ENCODE data around the gene MRAP.

MRAP gene

DNA sequence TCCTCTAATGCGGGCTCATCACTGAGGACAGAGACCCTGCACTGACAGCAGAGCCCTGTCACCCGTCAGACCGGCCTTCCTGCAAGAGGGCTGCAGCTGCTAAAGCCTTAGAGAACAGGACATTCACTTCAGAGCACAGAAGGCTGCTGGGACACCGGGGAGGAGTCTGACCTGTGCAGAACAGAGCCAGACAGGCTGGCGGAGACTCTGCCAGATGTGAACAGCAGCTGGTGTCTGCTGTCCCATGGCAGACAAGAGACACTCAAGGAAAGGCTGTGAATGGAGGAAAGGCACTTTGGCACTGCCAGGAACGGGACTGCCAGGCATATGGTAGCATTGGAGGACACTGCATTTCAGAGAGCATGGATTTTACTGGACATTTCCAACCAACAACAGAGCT is 21.4 kb downstream of the MRAP start:
- H3K36me3 ChIP-seq (ENCODE audit: control insufficient read depth in 2 of 2, insufficient read depth in 2 of 2, low read length in 2 of 2): peaks cover 81 to 88% of the 10 kb centered on the region in 2 donors
- H3K27ac ChIP-seq (ENCODE audit: low read depth in 2 of 2, low read length in 2 of 2): no peak overlapping the region
- no peaks in the 10 kb centered on the region for H3K27me3 ChIP-seq (ENCODE audit: control insufficient read depth in 2 of 2, insufficient read depth in 2 of 2, low read length in 2 of 2)
- no peak overlapping the region for H3K9ac ChIP-seq (ENCODE audit: low read depth in 1 of 2, low read length in 2 of 2)
- H3K4me1 ChIP-seq (ENCODE audit: control insufficient read depth in 2 of 2, insufficient read depth in 2 of 2, low read length in 2 of 2): no peaks in the 10 kb centered on the region
- H3K4me3 ChIP-seq (ENCODE audit: low read length in 2 of 2): no peak overlapping the region
- no peaks in the 10 kb centered on the region for H3K9me3 ChIP-seq (ENCODE audit: control insufficient read depth in 2 of 2, low read length in 2 of 2)

DNA sequence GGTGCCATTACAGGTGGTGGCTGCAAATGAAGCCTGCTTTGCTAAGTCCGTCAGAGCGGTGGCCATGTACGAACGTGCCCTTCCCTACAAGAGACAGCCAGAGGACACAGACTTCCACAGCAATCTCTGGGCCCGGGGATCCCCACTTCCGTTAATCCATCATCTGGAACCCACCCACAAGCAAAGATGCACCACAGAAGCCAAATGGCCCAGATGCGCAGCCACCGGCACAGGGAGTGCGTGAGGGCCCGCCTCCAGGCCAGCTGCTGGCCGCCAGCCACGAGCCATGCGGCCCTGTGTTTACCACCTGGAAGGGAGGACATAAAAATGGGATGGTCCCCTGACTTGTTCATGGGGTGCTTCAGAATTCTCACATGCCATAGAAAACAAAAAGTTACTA is 22.1 kb downstream of the MRAP start:
- H3K9me3 ChIP-seq (ENCODE audit: control insufficient read depth in 2 of 2, low read length in 2 of 2): no peaks in the 10 kb centered on the region
- H3K4me1 ChIP-seq (ENCODE audit: control insufficient read depth in 2 of 2, insufficient read depth in 2 of 2, low read length in 2 of 2): no peaks in the 10 kb centered on the region
- H3K4me3 ChIP-seq (ENCODE audit: low read length in 2 of 2): no peak overlapping the region
- H3K36me3 ChIP-seq (ENCODE audit: control insufficient read depth in 2 of 2, insufficient read depth in 2 of 2, low read length in 2 of 2): peaks cover 85 to 93% of the 10 kb centered on the region in 2 donors
- H3K27me3 ChIP-seq (ENCODE audit: control insufficient read depth in 2 of 2, insufficient read depth in 2 of 2, low read length in 2 of 2): no peaks in the 10 kb centered on the region
- H3K9ac ChIP-seq (ENCODE audit: low read depth in 1 of 2, low read length in 2 of 2): no peak overlapping the region
- no peak overlapping the region for H3K27ac ChIP-seq (ENCODE audit: low read depth in 2 of 2, low read length in 2 of 2)

GRCh38 chr21:32321480-32321879 is 22.8 kb downstream of the MRAP start:
- Histone ChIP-seq H3K4me3 (ENCODE audit: low read length in 2 of 2) (no peak overlapping the region), H3K4me1 (ENCODE audit: control insufficient read depth in 2 of 2, insufficient read depth in 2 of 2, low read length in 2 of 2) (no peaks in the 10 kb centered on the region), H3K36me3 (ENCODE audit: control insufficient read depth in 2 of 2, insufficient read depth in 2 of 2, low read length in 2 of 2) (peaks cover 84 to 85% of the 10 kb centered on the region in 2 donors), H3K27ac (ENCODE audit: low read depth in 2 of 2, low read length in 2 of 2) (no peak overlapping the region), H3K27me3 (ENCODE audit: control insufficient read depth in 2 of 2, insufficient read depth in 2 of 2, low read length in 2 of 2) (no peaks in the 10 kb centered on the region), H3K9me3 (ENCODE audit: control insufficient read depth in 2 of 2, low read length in 2 of 2) (no peaks in the 10 kb centered on the region), H3K9ac (ENCODE audit: low read depth in 1 of 2, low read length in 2 of 2) (no peak overlapping the region)

GRCh38 chr21:32322103-32322502 is 23.4 kb downstream of the MRAP start:
- H3K9ac ChIP-seq (ENCODE audit: low read depth in 1 of 2, low read length in 2 of 2): no peak overlapping the region
- no peaks in the 10 kb centered on the region for H3K9me3 ChIP-seq (ENCODE audit: control insufficient read depth in 2 of 2, low read length in 2 of 2)
- no peaks in the 10 kb centered on the region for H3K27me3 ChIP-seq (ENCODE audit: control insufficient read depth in 2 of 2, insufficient read depth in 2 of 2, low read length in 2 of 2)
- H3K36me3 ChIP-seq (ENCODE audit: control insufficient read depth in 2 of 2, insufficient read depth in 2 of 2, low read length in 2 of 2): peaks cover 78 to 79% of the 10 kb centered on the region in 2 donors
- no peaks in the 10 kb centered on the region for H3K4me1 ChIP-seq (ENCODE audit: control insufficient read depth in 2 of 2, insufficient read depth in 2 of 2, low read length in 2 of 2)
- no peak overlapping the region for H3K27ac ChIP-seq (ENCODE audit: low read depth in 2 of 2, low read length in 2 of 2)
- no peak overlapping the region for H3K4me3 ChIP-seq (ENCODE audit: low read length in 2 of 2)

DNA sequence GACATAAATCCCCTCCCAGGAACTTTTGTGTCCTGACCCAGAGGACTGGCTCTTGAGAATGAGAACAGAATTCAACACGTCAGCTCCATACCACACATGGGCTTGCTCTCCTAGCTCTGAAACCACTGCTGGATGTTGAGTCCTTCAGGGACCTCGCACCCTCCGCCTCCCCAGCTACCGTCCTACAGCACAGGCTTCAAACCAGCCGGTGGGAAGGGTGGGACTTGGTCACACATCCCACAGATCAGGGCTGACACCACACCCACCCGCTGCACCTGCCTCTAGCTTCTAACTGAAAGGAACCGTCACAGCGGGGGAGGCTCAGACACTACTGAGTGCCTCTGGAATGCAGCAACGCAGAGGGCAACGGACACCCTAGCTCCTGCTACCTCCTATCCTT is 24.0 kb downstream of the MRAP start:
- Histone ChIP-seq H3K9me3 (ENCODE audit: control insufficient read depth in 2 of 2, low read length in 2 of 2) (no peaks in the 10 kb centered on the region), H3K4me3 (ENCODE audit: low read length in 2 of 2) (no peak overlapping the region), H3K36me3 (ENCODE audit: control insufficient read depth in 2 of 2, insufficient read depth in 2 of 2, low read length in 2 of 2) (peaks cover 73% of the 10 kb centered on the region in 2 donors), H3K27ac (ENCODE audit: low read depth in 2 of 2, low read length in 2 of 2) (no peak overlapping the region), H3K4me1 (ENCODE audit: control insufficient read depth in 2 of 2, insufficient read depth in 2 of 2, low read length in 2 of 2) (no peaks in the 10 kb centered on the region), H3K9ac (ENCODE audit: low read depth in 1 of 2, low read length in 2 of 2) (no peak overlapping the region), H3K27me3 (ENCODE audit: control insufficient read depth in 2 of 2, insufficient read depth in 2 of 2, low read length in 2 of 2) (no peaks in the 10 kb centered on the region)

DNA sequence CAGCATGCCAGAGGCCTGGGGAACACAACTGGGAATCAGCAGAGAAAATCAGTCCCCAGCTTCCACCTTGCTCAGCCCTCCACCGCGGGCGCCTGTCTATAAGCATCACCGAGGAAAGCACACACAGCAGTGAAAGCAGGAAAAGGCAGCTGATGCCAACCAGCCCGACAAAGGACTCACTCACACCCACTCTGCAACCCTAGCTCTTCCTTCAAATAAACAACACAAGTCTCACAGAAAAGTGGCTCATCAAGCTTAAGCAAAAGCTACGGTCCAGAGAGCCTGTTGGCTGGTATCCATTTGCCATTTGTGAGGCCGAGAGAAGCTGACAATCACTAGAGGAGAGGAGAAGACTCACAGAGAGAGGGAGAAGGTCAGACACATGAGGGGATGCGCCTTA is 27.1 kb downstream of the MRAP start:
- H3K9ac ChIP-seq (ENCODE audit: low read depth in 1 of 2, low read length in 2 of 2): no peak overlapping the region
- H3K27ac ChIP-seq (ENCODE audit: low read depth in 2 of 2, low read length in 2 of 2): no peak overlapping the region
- no peak overlapping the region for H3K4me3 ChIP-seq (ENCODE audit: low read length in 2 of 2)
- H3K4me1 ChIP-seq (ENCODE audit: control insufficient read depth in 2 of 2, insufficient read depth in 2 of 2, low read length in 2 of 2): no peaks in the 10 kb centered on the region
- no peaks in the 10 kb centered on the region for H3K27me3 ChIP-seq (ENCODE audit: control insufficient read depth in 2 of 2, insufficient read depth in 2 of 2, low read length in 2 of 2)
- H3K9me3 ChIP-seq (ENCODE audit: control insufficient read depth in 2 of 2, low read length in 2 of 2): no peaks in the 10 kb centered on the region
- peaks cover 53 to 57% of the 10 kb centered on the region in 2 donors for H3K36me3 ChIP-seq (ENCODE audit: control insufficient read depth in 2 of 2, insufficient read depth in 2 of 2, low read length in 2 of 2)

GRCh38 chr21:32328595-32328994 is 29.9 kb downstream of the MRAP start:
- H3K4me1 ChIP-seq (ENCODE audit: control insufficient read depth in 2 of 2, insufficient read depth in 2 of 2, low read length in 2 of 2): no peaks in the 10 kb centered on the region
- H3K27me3 ChIP-seq (ENCODE audit: control insufficient read depth in 2 of 2, insufficient read depth in 2 of 2, low read length in 2 of 2): no peaks in the 10 kb centered on the region
- H3K4me3 ChIP-seq (ENCODE audit: low read length in 2 of 2): no peak overlapping the region
- H3K27ac ChIP-seq (ENCODE audit: low read depth in 2 of 2, low read length in 2 of 2): no peak overlapping the region
- H3K9me3 ChIP-seq (ENCODE audit: control insufficient read depth in 2 of 2, low read length in 2 of 2): no peaks in the 10 kb centered on the region
- no peak overlapping the region for H3K9ac ChIP-seq (ENCODE audit: low read depth in 1 of 2, low read length in 2 of 2)
- peaks cover 41 to 49% of the 10 kb centered on the region in 2 donors for H3K36me3 ChIP-seq (ENCODE audit: control insufficient read depth in 2 of 2, insufficient read depth in 2 of 2, low read length in 2 of 2)

- H3K9ac ChIP-seq (ENCODE audit: low read depth in 1 of 2, low read length in 2 of 2): no peak overlapping the region
- no peaks in the 10 kb centered on the region for H3K9me3 ChIP-seq (ENCODE audit: control insufficient read depth in 2 of 2, low read length in 2 of 2)
- H3K36me3 ChIP-seq (ENCODE audit: control insufficient read depth in 2 of 2, insufficient read depth in 2 of 2, low read length in 2 of 2): peaks cover 41 to 49% of the 10 kb centered on the region in 2 donors
- no peak overlapping the region for H3K4me3 ChIP-seq (ENCODE audit: low read length in 2 of 2)
- H3K4me1 ChIP-seq (ENCODE audit: control insufficient read depth in 2 of 2, insufficient read depth in 2 of 2, low read length in 2 of 2): no peaks in the 10 kb centered on the region
- H3K27me3 ChIP-seq (ENCODE audit: control insufficient read depth in 2 of 2, insufficient read depth in 2 of 2, low read length in 2 of 2): no peaks in the 10 kb centered on the region
- H3K27ac ChIP-seq (ENCODE audit: low read depth in 2 of 2, low read length in 2 of 2): no peak overlapping the region
These were observed 30.7 kb downstream of the MRAP start for GRCh38 chr21:32329331-32329730.

DNA sequence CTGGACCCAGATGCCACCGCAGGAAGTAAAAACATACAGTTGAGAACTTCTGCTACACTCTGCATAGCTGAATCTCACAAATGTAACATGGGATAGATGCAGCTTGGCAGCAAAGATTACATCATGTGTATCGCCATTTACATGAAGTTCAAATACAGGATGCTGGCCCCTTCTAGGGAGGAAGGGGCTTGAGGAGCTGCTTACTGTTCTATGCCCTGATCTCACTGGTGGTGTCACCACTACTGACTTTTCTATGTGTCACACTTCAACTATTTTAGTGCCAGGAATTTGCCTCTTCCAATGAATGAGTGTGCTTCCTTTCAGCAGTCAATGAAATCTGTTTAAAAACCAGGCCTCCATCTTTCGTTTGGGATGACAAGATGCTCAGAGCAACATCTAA is 31.1 kb downstream of the MRAP start:
- H3K27ac ChIP-seq (ENCODE audit: low read depth in 2 of 2, low read length in 2 of 2): no peak overlapping the region
- no peaks in the 10 kb centered on the region for H3K27me3 ChIP-seq (ENCODE audit: control insufficient read depth in 2 of 2, insufficient read depth in 2 of 2, low read length in 2 of 2)
- no peaks in the 10 kb centered on the region for H3K4me1 ChIP-seq (ENCODE audit: control insufficient read depth in 2 of 2, insufficient read depth in 2 of 2, low read length in 2 of 2)
- H3K4me3 ChIP-seq (ENCODE audit: low read length in 2 of 2): no peak overlapping the region
- no peaks in the 10 kb centered on the region for H3K9me3 ChIP-seq (ENCODE audit: control insufficient read depth in 2 of 2, low read length in 2 of 2)
- H3K9ac ChIP-seq (ENCODE audit: low read depth in 1 of 2, low read length in 2 of 2): no peak overlapping the region
- H3K36me3 ChIP-seq (ENCODE audit: control insufficient read depth in 2 of 2, insufficient read depth in 2 of 2, low read length in 2 of 2): peaks cover 42 to 49% of the 10 kb centered on the region in 2 donors

DNA sequence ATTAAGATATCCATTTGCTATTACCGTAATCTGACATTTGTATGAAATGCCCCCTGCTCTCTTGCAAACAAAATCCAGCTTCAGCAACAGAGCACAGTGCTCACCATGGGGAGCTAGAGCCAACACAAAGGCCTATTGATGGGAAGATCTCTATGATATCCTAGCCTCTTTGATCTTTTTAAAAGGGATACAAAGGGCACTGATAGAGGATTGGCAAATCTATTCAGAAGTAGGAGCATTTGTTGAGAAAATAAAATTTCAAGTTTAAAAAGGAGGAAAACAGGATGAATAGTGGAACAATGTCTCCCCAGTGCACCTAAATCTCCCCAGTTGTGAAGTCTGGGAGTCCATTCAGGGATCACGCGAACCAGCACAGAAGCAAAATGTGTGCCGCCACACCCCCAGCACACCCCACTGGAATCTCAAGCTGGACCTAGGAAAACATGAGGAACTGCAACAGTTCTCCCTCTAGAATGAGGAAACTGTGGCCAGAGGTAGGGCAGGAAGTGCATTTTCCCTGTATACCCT is 32.2 kb downstream of the MRAP start:
- Histone ChIP-seq H3K4me1 (ENCODE audit: control insufficient read depth in 2 of 2, insufficient read depth in 2 of 2, low read length in 2 of 2) (no peaks in the 10 kb centered on the region), H3K36me3 (ENCODE audit: control insufficient read depth in 2 of 2, insufficient read depth in 2 of 2, low read length in 2 of 2) (peaks cover 39 to 48% of the 10 kb centered on the region in 2 donors), H3K9ac (ENCODE audit: low read depth in 1 of 2, low read length in 2 of 2) (no peak overlapping the region), H3K27ac (ENCODE audit: low read depth in 2 of 2, low read length in 2 of 2) (no peak overlapping the region), H3K4me3 (ENCODE audit: low read length in 2 of 2) (no peak overlapping the region), H3K27me3 (ENCODE audit: control insufficient read depth in 2 of 2, insufficient read depth in 2 of 2, low read length in 2 of 2) (no peaks in the 10 kb centered on the region), H3K9me3 (ENCODE audit: control insufficient read depth in 2 of 2, low read length in 2 of 2) (no peaks in the 10 kb centered on the region)

All from mucosa of rectum (tissue), 2 donors.